ENCODE measurements around the gene SLIT3.
"Not testable (repeated sequence)": the region's sequence is repeated elsewhere in the genome, so short reads cannot be mapped to it uniquely, and the experiment has no call there.

SLIT3 gene

DNA sequence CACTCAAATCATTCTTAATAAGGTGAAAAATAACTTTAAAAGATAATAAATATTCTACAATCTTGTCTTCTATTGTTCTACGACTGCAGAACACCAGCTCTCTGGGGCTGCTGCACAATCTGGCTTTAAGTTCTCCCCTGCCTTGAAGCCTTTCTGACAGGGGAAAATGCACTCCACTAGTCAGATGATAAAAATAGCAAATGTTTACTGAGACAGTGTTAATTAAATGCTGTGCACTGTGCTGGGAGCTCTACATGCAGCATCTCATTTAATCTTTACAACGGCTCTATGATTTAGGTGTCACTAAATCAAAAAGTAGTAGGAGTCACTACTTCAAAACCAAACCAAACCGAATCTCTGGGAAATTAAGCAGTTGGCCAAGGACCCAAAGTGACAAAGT, 132.7 kb downstream of the SLIT3 start:
- DNase-seq = no peak

DNA sequence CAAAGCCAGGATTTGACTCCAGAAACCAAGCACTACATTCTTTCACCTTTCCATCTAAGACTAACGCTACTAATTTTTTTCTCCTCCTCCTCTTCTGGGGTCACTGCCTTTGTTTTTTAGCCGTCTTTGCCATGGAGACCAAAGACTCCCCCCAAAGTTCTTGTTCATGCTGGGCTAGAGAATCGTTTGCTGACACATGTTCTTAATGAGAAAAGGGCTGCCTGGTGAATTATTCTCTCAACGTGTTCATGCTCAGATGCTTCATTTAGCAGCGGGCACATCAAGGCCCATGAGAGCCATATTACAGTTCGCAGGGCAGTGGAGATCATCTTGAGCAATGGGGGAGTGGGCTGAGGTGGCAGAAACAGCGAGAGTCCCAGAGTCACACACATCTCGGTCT, 134.9 kb downstream of the SLIT3 start:
- DNase-seq = no peak

DNA sequence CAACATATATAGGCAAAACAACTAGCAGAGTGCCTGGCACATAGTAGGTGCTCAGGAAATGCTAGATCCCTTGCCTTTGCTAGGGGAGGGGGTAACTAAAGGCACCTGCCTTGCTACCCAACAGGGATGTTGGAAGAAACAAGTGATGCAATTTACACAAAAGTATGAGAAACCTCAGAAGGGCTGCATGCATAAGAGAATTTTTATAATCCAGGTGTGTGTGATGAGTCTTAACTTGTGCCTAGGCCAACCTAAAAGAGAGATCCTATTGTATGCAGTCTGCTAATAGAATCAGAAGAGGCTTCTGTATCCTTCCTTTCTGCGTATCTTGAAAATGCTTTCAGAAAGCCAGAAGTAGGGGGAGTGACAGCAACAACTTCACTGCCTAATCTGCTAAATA, 135.9 kb downstream of the SLIT3 start:
- DNase-seq = no peak

DNA sequence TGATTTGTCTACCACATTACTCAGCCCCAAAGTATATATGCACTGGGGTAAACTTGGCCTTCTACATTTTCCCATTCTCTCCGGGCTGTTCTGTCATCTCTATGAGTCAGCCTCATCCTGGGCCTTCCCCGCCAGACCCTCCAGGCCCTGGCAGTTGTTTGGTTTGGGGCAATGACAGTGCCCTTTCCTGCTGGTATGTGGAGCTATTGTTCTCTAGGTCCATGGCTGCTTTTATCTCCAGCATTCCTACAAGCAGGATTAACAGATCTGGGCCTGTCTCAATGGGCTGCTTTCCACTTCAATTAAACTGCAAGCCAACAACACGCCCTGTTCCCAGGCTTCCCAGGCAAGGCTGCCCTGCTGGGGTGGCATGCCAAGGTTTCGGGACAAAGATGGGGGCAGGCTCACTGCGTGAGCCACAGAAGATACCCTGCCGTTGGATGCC, 136.4 kb downstream of the SLIT3 start:
- DNase-seq = no peak

DNA sequence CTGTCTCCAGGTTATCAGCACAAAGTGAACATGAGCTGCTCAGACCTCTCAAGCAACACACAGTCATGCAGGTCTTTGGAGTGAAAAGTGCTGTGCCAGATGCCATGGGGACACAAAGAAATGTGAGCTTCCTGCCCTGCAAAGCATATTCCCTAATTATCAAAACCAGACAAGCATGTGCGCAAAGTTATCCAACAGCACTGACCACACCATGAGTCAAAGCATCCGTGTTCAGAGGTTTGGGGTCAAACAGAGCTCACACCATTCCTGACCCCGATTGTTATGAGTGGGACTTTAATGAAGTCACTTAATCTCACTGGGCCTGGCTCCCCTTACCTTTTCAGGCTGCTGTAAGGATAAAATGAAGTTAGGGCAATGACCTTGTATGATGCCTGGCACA, 138.5 kb downstream of the SLIT3 start:
- DNase-seq = no peak

DNA sequence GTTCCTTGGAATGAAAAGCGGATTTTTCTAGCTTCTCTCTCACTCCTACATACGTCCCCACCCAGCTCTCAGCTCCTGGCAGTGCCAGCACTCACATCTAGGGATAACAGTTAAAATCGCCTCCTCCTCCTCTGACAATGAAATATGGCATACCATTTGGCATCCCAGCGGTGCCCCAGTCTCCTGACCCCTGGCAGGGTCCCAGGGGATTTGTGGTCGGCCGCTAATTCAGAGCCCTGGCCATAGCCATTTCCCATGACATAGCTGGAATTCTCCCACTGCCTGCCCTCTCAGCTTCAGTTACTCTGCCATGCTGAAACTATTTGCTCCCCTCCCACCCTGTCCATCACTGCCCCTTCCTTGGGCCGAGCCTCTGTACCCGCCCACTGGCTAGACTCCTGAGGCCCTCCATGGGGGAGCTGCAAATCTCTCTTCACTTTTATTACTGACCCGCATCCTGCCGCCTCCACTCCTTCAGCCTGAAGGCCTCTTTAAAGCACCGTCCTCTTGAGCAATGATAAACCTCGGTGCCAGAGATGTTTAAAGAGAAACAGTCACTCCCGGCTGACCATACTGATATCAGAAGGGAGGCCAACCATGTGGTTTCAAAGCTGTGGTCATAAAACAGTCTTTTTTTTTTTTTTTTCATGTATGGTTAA, 139.8 kb downstream of the SLIT3 start:
- no peak for DNase-seq

DNA sequence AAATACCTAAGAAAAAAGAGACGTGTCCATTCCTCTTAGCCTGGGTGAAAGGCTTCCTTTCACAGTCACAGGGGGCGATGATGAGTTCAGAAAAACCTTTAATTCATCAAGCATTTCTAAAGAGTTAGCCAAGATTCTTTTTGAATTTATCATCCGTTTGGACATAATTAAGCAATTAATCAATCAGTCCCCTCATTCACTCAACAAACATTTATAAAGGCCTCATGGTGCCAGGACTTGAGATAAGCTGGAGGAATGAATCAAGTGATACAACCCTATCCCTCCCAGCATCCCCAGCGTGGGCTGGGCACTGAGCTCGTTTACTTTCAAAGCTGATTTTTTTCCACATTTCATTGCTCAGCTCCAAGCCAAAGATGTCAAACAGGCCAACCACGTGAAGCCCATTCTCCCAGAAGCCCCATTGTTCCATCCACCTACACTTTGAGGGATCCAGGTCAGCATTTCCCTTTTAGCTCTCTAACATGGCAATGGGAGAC, 140.5 kb downstream of the SLIT3 start:
- no peak for DNase-seq

DNA sequence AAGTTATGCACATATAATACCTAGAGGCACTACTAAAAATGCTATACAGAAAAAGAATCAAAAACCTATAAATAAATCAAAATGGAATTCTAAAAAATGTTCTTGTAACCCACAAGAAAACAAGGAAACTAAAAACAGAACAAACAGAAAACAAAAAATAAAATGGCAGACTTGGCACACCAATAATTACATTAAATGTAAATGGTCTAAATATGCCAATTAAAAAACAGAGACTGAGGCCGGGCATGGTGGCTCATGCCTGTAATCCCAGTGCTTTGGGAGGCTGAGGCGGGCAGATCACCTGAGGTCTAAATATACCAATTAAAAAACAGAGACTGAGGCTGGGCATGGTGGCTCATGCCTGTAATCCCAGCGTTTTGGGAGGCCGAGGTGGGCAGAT, 142.2 kb downstream of the SLIT3 start:
- DNase-seq = no peak

DNA sequence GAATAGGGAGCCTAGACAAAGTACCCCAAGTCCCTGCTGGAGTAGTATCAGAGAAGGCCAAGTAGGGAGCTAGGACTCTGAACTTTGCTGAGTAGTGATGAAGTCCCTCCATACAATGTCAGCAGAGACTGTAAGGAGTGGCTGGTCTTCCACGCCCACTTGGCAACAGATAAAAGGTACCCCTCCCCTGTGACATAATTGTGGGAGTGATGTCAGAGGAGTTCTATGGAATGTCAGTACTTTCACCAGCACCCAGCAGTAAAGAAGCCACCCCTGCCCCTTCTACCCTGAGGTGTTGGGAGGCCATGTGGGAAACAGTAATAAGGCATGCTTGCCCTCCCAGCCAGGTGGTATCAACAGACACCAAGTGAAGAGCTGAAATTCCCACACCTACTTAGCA, 143.9 kb downstream of the SLIT3 start:
- no peak for DNase-seq

DNA sequence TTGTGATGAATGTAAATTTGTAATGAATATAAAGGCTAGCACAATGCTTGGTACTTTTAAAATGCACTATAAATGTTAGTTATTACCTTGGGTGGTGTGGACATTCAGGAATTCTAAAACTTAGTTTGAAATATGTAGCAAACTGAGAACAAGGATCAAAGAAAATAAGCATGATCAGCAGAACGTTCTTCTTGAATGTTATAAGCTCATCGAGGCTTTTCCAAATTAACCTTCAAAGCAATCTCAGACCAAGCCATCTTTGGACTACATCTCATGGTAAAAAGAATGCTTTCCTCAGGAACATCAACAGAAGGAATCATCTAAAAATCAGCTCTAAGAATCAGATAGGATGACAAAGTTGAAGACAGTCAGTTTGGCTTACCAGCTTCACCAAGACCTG, 146.3 kb downstream of the SLIT3 start:
- DNase-seq = no peak

DNA sequence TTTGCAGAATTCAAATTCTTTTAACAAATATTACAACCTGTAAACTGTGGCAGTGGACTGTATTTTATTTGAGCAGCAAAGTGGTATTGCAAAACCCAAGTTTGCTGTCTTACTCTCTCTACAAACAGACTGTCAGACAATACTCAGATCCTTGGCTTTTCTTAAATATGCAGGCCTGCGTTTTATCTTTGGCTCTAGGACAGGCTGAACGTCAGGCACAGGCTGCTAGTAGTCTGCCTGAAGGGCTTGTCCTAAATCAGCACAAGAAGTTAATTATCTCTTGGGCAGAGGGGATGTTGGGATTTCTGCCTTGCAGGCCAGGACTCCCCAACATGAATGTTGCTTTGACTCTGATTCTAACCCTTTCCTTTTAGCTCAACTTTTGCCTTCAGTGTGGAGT, 147.5 kb downstream of the SLIT3 start:
- DNase-seq = no peak

DNA sequence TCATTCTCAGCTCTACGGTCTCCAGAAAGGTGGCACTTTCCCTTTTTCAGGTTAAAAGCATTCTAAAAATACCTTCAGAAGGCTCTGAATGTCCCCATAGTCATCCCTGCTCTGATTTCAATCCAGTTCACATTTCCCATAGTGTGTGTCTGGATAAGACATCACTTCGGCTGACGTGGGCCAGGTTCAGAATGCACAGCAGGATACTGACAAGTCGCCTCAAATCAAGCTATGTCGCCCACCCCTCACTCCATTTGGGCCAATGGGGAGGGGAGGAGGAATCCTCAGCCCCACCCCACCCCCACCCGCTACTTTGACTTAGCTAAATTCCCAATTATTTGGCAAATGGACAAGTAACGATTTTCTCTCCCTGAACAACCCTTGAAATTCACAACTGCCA, 148.0 kb downstream of the SLIT3 start:
- DNase-seq = no peak

DNA sequence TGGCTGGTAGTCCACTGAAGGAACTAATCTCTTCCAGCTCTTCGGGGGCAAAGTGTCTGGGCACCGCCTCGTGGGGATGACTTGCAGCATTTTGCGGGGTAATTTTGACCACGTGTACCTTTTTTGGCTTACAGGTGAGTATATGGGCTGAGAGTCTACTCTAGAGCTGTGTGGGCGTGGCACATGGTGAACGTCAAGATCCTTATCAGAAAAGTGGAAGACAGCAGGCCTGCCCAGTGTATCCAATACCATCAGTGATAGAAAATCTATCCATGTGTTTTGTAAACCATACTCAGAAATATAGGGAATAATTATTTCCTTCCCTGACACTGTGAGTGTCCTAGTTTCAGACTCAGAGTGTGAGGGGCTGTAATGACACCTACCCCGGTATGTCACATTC, 148.5 kb downstream of the SLIT3 start:
- DNase-seq = no peak

DNA sequence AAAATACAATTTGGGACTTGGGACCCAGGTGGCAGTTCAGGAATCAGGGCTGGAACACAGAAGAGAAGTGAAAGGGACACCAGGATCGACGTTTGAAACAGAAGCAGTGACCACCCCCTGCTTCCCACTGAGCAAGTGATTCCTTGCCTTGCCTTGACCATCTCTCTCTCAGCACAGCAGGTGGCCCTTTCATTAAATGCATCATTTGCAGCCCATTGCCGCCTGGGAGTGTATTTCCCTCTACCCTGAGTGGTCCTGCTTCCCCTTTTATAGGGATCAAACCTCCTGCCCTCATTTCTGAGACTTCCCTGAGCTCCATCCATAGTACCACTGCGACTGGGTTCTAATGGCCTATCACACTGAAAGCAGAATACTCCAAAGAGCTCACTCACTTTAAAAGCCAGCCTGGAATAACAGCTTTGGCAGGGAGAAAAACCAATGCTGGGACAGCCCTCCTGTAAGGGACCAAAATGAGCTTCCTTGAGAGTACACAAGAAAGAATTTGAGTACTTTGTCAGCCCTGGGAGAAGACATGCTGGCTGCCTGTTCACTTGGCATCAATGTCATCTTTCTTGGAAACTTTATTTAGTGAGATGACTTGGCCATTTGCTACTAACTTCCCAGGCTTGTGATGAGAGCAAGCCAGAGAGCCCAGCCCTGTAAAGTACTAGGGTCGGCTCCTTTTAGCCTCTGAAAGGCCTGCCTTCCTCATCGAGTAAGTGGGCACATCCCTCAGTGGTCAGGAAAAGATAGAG, 149.7 kb downstream of the SLIT3 start:
- DNase-seq = no peak

DNA sequence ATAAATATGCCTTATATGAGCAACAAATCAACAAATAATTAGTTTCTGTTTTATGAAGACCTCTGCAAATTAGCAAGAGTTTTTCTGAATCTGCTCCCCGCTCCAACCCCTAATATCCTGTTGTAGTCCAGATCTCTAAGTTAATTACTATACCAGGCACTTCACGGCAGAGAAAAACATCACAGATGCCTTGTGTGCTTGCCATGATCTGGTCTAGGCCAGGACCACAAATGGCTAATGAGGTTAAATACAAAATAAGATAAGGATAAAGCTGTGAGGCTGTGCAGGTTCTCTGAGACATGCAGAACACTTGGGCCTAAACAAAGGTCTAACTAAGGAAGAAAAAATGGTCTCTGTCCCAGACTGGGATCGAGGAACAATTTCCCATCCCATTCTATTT, 150.8 kb downstream of the SLIT3 start:
- DNase-seq = no peak

DNA sequence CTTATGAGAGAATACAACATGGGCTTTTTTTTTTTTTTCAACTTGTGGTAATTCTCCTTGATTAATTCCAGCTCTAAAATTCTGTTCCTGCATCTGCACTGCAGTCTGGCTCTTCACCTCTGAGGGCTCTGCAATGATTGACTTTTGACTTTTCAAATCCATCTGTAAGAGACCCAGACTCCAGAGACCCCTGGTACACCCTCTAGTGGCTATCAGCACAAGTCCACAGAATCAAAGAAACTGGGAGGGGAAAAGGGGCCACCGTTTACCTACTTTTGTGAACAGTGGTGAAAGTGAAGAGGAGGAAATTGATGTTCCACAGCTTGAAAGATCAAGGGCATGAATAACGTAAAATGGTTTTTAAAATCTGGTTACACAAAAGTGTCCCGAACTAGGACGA, 151.6 kb downstream of the SLIT3 start:
- DNase-seq = no peak

DNA sequence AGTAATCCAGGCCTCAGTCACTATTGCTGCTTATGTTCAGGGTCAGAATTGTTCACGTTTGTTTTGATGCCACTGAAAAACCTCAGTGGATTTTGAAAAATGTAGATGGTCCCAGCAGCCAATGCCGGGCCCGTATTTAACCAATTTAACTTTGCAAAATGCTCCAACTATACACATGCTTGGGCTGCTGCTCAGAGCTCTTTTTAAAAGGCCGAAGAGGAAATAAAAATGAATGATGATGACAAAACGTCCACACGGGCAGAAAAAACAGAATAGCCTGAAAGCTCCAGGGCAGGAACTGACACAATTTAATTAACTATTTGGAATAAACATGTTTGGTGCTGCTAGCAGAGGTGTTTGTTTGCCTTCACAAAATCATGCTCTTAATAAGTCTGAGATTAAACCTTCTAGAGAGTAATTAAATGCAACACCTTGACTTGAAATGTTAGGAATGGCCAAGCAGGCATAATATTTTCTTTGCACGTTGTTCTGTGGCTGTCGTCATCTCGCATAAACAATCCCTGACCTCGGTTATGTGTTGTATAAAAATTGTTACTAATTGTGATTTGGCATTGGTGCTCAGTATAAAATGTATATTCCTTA, 152.7 kb downstream of the SLIT3 start:
- DNase-seq = no peak

DNA sequence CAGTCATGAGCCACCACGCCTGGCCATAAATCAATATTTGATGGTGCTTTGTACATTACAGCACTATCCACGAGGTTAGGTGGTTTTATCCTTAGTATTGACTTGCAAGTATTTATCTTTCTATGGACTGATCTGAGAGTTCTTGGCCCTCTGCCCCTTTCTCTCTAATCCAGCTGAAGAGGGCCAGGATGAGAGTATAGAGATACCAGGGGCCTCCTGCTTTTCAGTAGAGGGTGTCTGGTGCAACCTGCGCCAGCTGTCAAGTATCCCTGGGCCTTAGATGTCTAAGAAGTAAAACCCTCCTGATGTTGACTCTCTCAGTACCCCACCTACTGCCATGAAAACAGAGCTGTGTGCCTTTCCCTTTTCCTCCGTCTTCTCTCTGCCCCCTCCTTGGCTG, 153.4 kb downstream of the SLIT3 start:
- no peak for DNase-seq

DNA sequence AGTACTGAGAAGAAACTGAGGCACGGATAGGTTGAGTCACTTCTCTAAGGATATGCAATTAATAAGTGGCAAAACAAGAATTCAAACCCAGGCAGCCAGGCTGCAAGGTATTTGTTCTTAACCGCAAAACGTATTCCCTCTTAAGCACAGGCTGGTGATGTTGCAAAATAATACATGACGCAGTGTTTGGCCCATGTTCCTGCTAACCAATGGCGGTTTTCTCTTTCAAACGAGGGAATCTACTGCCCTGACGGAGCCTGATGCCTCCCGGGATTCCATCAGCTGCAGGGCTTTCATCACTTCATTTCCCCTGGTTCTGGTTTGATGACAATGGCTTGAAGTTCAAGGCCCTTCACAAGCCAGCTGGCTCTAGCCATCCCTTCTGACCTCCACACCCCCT, 154.8 kb downstream of the SLIT3 start:
- no peak for DNase-seq

DNA sequence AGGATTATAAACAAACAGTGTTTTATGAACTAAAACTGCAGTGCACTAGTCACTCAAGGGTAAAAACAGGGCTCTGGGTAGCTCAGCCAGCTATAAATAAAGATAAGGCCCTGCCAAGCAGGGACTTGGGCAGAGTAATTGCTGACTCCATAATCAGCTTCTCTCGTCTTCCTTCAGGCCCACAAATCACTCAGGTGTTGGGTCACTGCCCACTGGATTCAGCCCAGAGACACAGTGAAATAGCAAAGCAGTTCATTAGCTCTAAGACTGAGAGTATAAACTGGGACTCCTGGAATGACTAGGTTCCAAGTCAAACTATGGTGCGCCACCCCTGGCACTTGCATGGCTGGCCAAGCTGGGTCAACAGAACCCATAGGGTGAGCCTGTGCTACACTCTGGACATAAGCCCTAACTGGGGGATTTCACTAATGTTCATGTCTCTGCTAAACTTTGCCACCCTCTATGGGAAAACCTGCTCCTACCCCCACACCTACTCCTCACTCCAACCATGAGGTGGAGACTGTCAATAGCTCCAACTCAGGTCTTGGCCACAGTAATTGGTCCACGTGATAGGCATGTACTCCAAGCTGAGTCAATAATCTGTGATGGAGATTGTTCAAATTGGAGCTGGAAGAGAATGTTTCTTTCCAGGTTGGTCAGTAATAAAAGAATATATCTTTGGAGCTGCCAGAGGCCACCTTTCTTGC, 158.5 kb downstream of the SLIT3 start:
- no peak for DNase-seq

DNA sequence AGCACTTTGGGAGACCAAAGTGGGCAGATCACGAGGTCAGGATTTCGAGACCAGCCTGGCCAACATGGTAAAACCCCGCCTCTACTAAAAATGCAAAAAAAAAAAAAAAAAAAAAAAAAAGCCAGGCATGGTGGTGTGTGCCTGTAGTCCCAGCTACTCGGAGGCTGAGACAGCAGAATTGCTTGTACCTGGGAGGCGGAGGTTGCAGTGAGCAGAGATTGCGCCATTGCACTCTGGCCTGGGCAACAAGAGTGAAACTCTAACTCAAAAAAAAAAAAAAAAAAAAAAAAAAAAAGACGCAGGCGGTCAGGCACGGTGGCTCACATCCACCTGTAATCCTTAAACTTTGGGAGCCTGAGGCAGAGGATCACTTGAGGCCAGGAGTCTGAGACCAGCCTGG, 160.7 kb downstream of the SLIT3 start:
- not testable (repeated sequence) for DNase-seq

DNA sequence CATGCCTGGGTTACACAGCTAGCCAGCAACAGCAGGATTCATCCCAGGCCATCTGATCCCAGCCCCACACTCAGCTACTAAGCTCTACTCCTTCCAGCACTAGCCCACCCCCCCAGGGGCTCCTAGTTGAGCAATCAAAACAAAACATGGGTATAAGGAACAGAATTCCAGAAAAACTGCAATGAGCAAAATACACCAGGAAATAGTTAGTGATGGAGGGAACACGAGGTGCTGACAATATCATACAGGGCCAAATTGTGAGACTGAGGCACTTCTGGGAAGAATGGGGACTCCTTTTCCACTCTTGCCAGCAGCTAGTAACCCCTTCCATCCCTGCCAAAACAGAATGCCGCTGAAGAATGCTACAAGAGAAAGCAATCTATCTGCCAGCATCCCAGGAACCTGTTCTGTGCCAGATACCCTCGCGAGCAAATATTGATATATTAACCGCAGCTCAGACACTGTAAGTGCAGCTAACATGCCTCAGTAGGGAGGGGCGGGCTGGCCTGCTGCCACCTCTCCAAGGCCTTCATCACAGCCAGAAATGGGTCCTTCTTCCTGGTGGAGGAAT, 161.4 kb downstream of the SLIT3 start:
- DNase-seq = no peak

DNA sequence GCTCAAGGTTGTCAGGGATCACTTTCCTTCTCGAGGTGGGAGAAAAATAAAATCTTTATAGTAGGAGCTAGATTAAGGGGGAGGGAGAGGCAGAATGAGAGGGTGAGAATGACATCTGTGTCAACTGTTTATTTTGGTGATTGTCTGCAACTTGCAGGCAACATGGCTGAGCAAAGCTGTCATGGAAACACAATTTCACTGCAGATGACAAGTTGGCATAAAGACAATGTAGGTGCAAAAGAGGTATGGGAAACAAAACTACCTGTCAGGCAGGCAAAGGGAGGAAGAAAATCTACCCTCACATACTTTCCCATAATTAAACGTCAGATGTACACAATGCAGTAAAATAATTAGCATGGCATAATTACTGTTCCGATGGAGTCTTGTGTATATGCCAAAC, 167.4 kb downstream of the SLIT3 start:
- DNase-seq = no peak
